ENCODE data around the gene TCN1. TPM values are rescaled to one million over a fixed set of nuclear protein-coding genes. Genes with fewer than 3 reads are reported as not detected.
A peak's percentile ranks its signal among the peaks of the same experiment; 100 is the strongest.
"Not testable (repeated sequence)": the region's sequence is repeated elsewhere in the genome, so short reads cannot be mapped to it uniquely, and the experiment has no call there.

Gene TCN1
- 1.8 TPM for total RNA-seq
- not detected for polyA plus RNA-seq (ENCODE audit: insufficient read depth, low read depth, low replicate concordance)
- long read RNA-seq, donor 1, result 0 reads
- long read RNA-seq, donor 2, result 0 reads
- long read RNA-seq, donor 3, result 0 reads
- long read RNA-seq, donor 4, result 0 reads
- long read RNA-seq, donor 5, result 0 reads
- long read RNA-seq, donor 6, result 0 reads
- long read RNA-seq, donor 7, result 0 reads
- long read RNA-seq, donor 8, result 0 reads
- long read RNA-seq, donor 9, result 0 reads
- long read RNA-seq, donor 10, result 0 reads

- Histone ChIP-seq H3K9me3 (ENCODE audit: control insufficient read depth in 2 of 3, insufficient read depth in 1 of 3, low read length in 3 of 3) (no peaks in the 10 kb centered on the region), H3K4me1 (ENCODE audit: control insufficient read depth in 2 of 3, insufficient read depth in 2 of 3, low read depth in 1 of 3, low read length in 3 of 3) (no peaks in the 10 kb centered on the region), H3K27me3 (ENCODE audit: control insufficient read depth, insufficient read depth, low read length) (no peaks in the 10 kb centered on the region), H3K27ac (ENCODE audit: low read depth in 2 of 2, low read length in 2 of 2) (no peak within 1 kb of the TSS), H3K4me3 (ENCODE audit: low read length in 3 of 3) (no peak within 1 kb of the TSS), H3K9ac (ENCODE audit: low read length in 3 of 3) (no peak within 1 kb of the TSS), H3K36me3 (ENCODE audit: control insufficient read depth in 2 of 3, insufficient read depth in 3 of 3, low read length in 3 of 3) (no peaks in the 10 kb centered on the region)
- DNase-seq (no peak), FAIRE-seq (no peak)
- TF ChIP-seq CTCF (IDR thresholded peaks at IDR 0.05; ENCODE audit: borderline replicate concordance, extremely low read depth, insufficient read depth), result no peak
- intact Hi-C loops (cut with DNase I), result no loop called here
Observed at GRCh38 chr11:59866397-59866796, at the start of gene TCN1. Gene TCN1 (minus strand): TSS chr11:59866487. CDS start chr11:59866470, 17 bp downstream.

- H3K4me3 ChIP-seq (ENCODE audit: low read length in 3 of 3); FAIRE-seq; H3K27me3 ChIP-seq (ENCODE audit: control insufficient read depth, insufficient read depth, low read length); H3K36me3 ChIP-seq (ENCODE audit: control insufficient read depth in 2 of 3, insufficient read depth in 3 of 3, low read length in 3 of 3); H3K9ac ChIP-seq (ENCODE audit: low read length in 3 of 3); H3K27ac ChIP-seq (ENCODE audit: low read depth in 2 of 2, low read length in 2 of 2); DNase-seq; H3K9me3 ChIP-seq (ENCODE audit: control insufficient read depth in 2 of 3, insufficient read depth in 1 of 3, low read length in 3 of 3); H3K4me1 ChIP-seq (ENCODE audit: control insufficient read depth in 2 of 3, insufficient read depth in 2 of 3, low read depth in 1 of 3, low read length in 3 of 3); intact Hi-C loops (cut with DNase I): not testable (repeated sequence)
Observed at GRCh38 chr11:59903569-59903968, 37.3 kb upstream of the TCN1 start.

GRCh38 chr11:59901306-59901705 lies 35.0 kb upstream of the TCN1 start:
- intact Hi-C loops (cut with DNase I), result no loop called here
- Histone ChIP-seq H3K27ac (ENCODE audit: low read depth in 2 of 2, low read length in 2 of 2) (no peak overlapping the region), H3K36me3 (ENCODE audit: control insufficient read depth in 2 of 3, insufficient read depth in 3 of 3, low read length in 3 of 3) (no peaks in the 10 kb centered on the region), H3K27me3 (ENCODE audit: control insufficient read depth, insufficient read depth, low read length) (no peaks in the 10 kb centered on the region), H3K9ac (ENCODE audit: low read length in 3 of 3) (no peak overlapping the region), H3K9me3 (ENCODE audit: control insufficient read depth in 2 of 3, insufficient read depth in 1 of 3, low read length in 3 of 3) (no peaks in the 10 kb centered on the region), H3K4me3 (ENCODE audit: low read length in 3 of 3) (no peak overlapping the region), H3K4me1 (ENCODE audit: control insufficient read depth in 2 of 3, insufficient read depth in 2 of 3, low read depth in 1 of 3, low read length in 3 of 3) (no peaks in the 10 kb centered on the region)
- TF ChIP-seq CTCF (IDR thresholded peaks at IDR 0.05; ENCODE audit: borderline replicate concordance, extremely low read depth, insufficient read depth), result no peak
- DNase-seq (peak in 1 of 5 donors; percentile 20), FAIRE-seq (no peak)

GRCh38 chr11:59900366-59901126 lies 34.3 kb upstream of the TCN1 start:
- intact Hi-C loops (cut with DNase I), result no loop called here
- no peak for DNase-seq
- no peaks in the 10 kb centered on the region for H3K4me1 ChIP-seq (ENCODE audit: control insufficient read depth in 2 of 3, insufficient read depth in 2 of 3, low read depth in 1 of 3, low read length in 3 of 3)
- no peaks in the 10 kb centered on the region for H3K9me3 ChIP-seq (ENCODE audit: control insufficient read depth in 2 of 3, insufficient read depth in 1 of 3, low read length in 3 of 3)
- FAIRE-seq, result no peak
- no peak overlapping the region for H3K27ac ChIP-seq (ENCODE audit: low read depth in 2 of 2, low read length in 2 of 2)
- H3K36me3 ChIP-seq (ENCODE audit: control insufficient read depth in 2 of 3, insufficient read depth in 3 of 3, low read length in 3 of 3), result no peaks in the 10 kb centered on the region
- no peaks in the 10 kb centered on the region for H3K27me3 ChIP-seq (ENCODE audit: control insufficient read depth, insufficient read depth, low read length)
- no peak overlapping the region for H3K9ac ChIP-seq (ENCODE audit: low read length in 3 of 3)
- no peak overlapping the region for H3K4me3 ChIP-seq (ENCODE audit: low read length in 3 of 3)
- TF ChIP-seq CTCF (IDR thresholded peaks at IDR 0.05; ENCODE audit: borderline replicate concordance, extremely low read depth, insufficient read depth), result no peak

All from kidney (tissue), 22 donors.